AG10803 (cell line): ENCODE data around the gene DPYSL4.

Source experiments
- DNase-seq: peaks from one replicate; pipeline ENCODE4 v3.0.0; 2010; ENCODE audit warnings: low read depth
- H3K4me3 ChIP-seq: 2 replicates; pipeline ENCODE4 v1.5.1; 2011; ENCODE audit warnings: mild to moderate bottlenecking, low read length, control low read depth
- CTCF ChIP-seq: conservative IDR thresholded peaks from 2 replicates; pipeline ENCODE4 v1.5.1; 2011; ENCODE audit warnings: mild to moderate bottlenecking, low read length, control low read depth, inconsistent platforms

DPYSL4 gene

GRCh38 chr10:132150777-132151176 lies 36.0 kb upstream of the DPYSL4 start:
- no peak overlapping the region for H3K4me3 ChIP-seq
- DNase-seq = no peak
- no peak for TF ChIP-seq CTCF

GRCh38 chr10:132151286-132151950 lies 35.3 kb upstream of the DPYSL4 start:
- no peak overlapping the region for H3K4me3 ChIP-seq
- TF ChIP-seq CTCF = no peak
- DNase-seq = no peak

- DNase-seq = no peak
- no peak for TF ChIP-seq CTCF
These were observed 34.7 kb upstream of the DPYSL4 start for GRCh38 chr10:132151951-132152505.

GRCh38 chr10:132152896-132153580 lies 33.7 kb upstream of the DPYSL4 start:
- TF ChIP-seq CTCF = no peak
- no peak for DNase-seq
- no peak overlapping the region for H3K4me3 ChIP-seq

More at GRCh38 chr10:132151951-132152505, 34.7 kb upstream of the DPYSL4 start:
- no peak overlapping the region for H3K4me3 ChIP-seq

- no peak overlapping the region for H3K4me3 ChIP-seq
- TF ChIP-seq CTCF = no peak
- no peak for DNase-seq
These were observed 33.0 kb upstream of the DPYSL4 start for GRCh38 chr10:132153616-132154217.

GRCh38 chr10:132154440-132154839 lies 32.3 kb upstream of the DPYSL4 start:
- TF ChIP-seq CTCF = no peak
- H3K4me3 ChIP-seq = no peak overlapping the region
- DNase-seq = no peak
